ENCODE results near the gene LBP. TPM values are rescaled to one million over a fixed set of nuclear protein-coding genes. Genes with fewer than 3 reads are reported as not detected.

Gene LBP
- total RNA-seq, 1 donor from 2014 or later: not detected

- intact Hi-C loops (cut with micrococcal nuclease): no loop called here
- no peak for DNase-seq
- peaks cover 4% of the 10 kb centered on the region for H3K9me3 Mint-ChIP-seq
- ChIA-PET CTCF (no interaction called here), POLR2A (no interaction called here)
- no peak overlapping the region for H3K27ac Mint-ChIP-seq
- peaks cover 83% of the 10 kb centered on the region for H3K36me3 Mint-ChIP-seq (ENCODE audit: low read depth)
- ATAC-seq (ENCODE audit: low read depth): no peak
- H3K27me3 Mint-ChIP-seq: no peaks in the 10 kb centered on the region
- H3K4me3 Mint-ChIP-seq: no peak overlapping the region
- H3K4me1 Mint-ChIP-seq: no peaks in the 10 kb centered on the region
- TF ChIP-seq, protein P1, sequence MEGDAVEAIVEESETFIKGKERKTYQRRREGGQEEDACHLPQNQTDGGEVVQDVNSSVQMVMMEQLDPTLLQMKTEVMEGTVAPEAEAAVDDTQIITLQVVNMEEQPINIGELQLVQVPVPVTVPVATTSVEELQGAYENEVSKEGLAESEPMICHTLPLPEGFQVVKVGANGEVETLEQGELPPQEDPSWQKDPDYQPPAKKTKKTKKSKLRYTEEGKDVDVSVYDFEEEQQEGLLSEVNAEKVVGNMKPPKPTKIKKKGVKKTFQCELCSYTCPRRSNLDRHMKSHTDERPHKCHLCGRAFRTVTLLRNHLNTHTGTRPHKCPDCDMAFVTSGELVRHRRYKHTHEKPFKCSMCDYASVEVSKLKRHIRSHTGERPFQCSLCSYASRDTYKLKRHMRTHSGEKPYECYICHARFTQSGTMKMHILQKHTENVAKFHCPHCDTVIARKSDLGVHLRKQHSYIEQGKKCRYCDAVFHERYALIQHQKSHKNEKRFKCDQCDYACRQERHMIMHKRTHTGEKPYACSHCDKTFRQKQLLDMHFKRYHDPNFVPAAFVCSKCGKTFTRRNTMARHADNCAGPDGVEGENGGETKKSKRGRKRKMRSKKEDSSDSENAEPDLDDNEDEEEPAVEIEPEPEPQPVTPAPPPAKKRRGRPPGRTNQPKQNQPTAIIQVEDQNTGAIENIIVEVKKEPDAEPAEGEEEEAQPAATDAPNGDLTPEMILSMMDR (IDR thresholded peaks at IDR 0.05): no peak
These were observed 68.6 kb downstream of the LBP start for GRCh38 chr20:38414769-38415450.

DNA sequence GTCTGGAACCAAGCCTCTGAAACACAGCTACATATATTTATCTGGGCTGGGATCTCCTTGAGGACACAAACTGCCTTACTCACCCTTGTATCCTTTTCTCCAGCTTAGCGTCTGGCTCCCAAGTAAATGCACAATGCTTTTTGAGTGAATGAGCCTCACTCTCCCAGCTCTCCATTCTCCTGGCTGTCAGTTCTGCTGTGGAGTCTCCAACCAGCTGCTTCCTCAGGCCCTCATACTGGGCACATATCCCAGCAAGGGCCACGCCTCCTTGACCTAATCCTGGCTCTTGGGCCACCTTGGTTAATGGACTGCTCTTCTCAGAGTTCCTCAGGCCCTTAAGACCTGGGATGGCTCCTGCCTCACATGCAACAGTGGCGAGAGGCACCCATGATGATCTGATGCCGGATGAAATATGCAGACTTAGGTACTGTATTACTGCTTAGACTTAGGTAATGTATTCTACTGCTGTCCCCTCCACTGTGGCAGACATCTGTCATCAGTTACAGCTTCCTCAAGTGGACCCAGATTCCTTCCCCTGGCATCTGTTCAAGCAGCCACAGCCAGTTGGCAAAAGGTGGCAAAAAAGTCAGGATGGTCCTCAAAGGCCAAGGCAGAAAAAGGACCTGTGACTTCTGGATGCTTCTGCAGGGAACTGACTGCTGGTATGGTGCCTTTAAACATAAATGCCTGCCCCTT, 72.4 kb downstream of the LBP start:
- intact Hi-C loops (cut with micrococcal nuclease): no loop called here
- TF ChIP-seq, protein P1 (IDR thresholded peaks at IDR 0.05): no peak
- Mint-ChIP-seq H3K27ac (no peak overlapping the region), H3K27me3 (no peaks in the 10 kb centered on the region), H3K9me3 (peaks cover 4% of the 10 kb centered on the region), H3K4me1 (peaks cover 3% of the 10 kb centered on the region), H3K36me3 (ENCODE audit: low read depth) (peaks cover 90% of the 10 kb centered on the region), H3K4me3 (no peak overlapping the region)
- no peak for DNase-seq
- ChIA-PET CTCF (interaction anchor here (1.5 kb wide), 1 partner anchor 10 kb away, joined by 3 read pairs; no protein-coding TSS in a partner anchor), POLR2A (no interaction called here)
- ATAC-seq (ENCODE audit: low read depth): no peak

DNA sequence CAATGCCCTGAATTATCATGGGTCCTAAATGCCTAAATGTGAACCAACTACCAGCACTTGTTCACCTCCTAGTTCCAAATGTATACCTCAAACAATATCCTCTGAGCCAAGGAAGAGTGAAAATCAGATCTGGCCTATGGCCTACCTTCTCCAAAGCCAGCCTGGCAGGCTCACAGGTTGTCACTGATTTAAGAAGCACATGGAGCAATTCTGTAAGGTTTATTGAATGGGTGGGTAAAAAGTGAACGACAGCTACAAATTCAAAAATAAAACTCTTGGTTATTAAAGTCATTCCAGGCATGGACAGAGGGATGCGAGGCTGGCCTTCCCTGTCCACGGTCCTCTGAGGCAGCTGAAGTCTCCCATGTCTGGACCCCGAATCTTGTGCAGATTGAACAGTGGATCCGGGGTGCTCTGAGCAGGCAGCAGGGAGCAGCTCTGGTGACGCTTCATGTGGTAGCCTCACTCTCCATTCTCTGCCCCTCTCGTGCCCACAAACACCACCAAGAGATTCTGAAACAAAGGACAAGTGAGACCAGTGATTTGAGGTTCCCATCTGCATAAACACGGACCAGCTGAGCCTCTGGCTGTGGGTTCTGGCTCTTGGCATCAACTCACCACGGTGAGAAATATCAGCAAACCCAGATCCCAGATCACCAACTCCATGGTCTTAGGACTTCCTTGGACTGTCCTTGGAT, 74.3 kb downstream of the LBP start:
- POLR2A ChIA-PET: interaction anchor here (2.5 kb wide), 1 partner anchor 15 kb away, joined by 7 read pairs; the partner anchor contains the start of gene SNHG17
- ATAC-seq (ENCODE audit: low read depth): no peak

GRCh38 chr20:38421915-38422314, 75.6 kb downstream of the LBP start:
- POLR2A ChIA-PET: interaction anchor here (2.5 kb wide), 1 partner anchor 14 kb away, joined by 7 read pairs; the partner anchor contains the start of gene SNHG17
- Mint-ChIP-seq H3K27me3 (no peaks in the 10 kb centered on the region), H3K36me3 (ENCODE audit: low read depth) (peaks cover 91% of the 10 kb centered on the region), H3K9me3 (no peaks in the 10 kb centered on the region), H3K27ac (peak overlapping the region; percentile 13), H3K4me1 (peaks cover 9% of the 10 kb centered on the region), H3K4me3 (no peak overlapping the region)
- intact Hi-C loops (cut with micrococcal nuclease): no loop called here
- TF ChIP-seq, protein P1 (IDR thresholded peaks at IDR 0.05): no peak
- no peak for DNase-seq
- CTCF ChIA-PET: no interaction called here
- ATAC-seq (ENCODE audit: low read depth): no peak

More for the DNA sequence above, 74.3 kb downstream of the LBP start:
- no peak for DNase-seq
- Mint-ChIP-seq H3K27me3 (no peaks in the 10 kb centered on the region), H3K9me3 (peaks cover 4% of the 10 kb centered on the region), H3K27ac (no peak overlapping the region), H3K36me3 (ENCODE audit: low read depth) (peaks cover 90% of the 10 kb centered on the region), H3K4me1 (peaks cover 9% of the 10 kb centered on the region), H3K4me3 (no peak overlapping the region)
- CTCF ChIA-PET: interaction anchor here (1.1 kb wide), 1 partner anchor 14 kb away, joined by 3 read pairs; the partner anchor contains the start of gene SNHG17
- intact Hi-C loops (cut with micrococcal nuclease): no loop called here
- TF ChIP-seq, protein P1 (IDR thresholded peaks at IDR 0.05): no peak

Data from activated B cell treated with CpG ODN at 0.5 μM for 24 hours (primary cell).